WTC11 (cell line): ENCODE results near the gene AK5. TPM values are rescaled to one million over a fixed set of nuclear protein-coding genes. Genes with fewer than 3 reads are reported as not detected.

Source experiments
- ATAC-seq: fragments of 200-7000 bp; cut with Tn5 transposase; 2 replicates; pipeline ENCODE4 v1.10.0; 2021; ENCODE audit warnings: mild to moderate bottlenecking, moderate library complexity
- CTCF ChIA-PET: fragments of 300-600 bp; sonication (Branson Sonifier 250); formaldehyde crosslinking; loops from one replicate; lab custom pipeline; 2021; ENCODE audit warnings: antibody characterized with exemption; lab: Charles Lee
- POLR2A ChIA-PET: fragments of 350-600 bp; sonication (Branson Sonifier 250); formaldehyde crosslinking; loops from one replicate; lab custom pipeline; 2021; ENCODE audit warnings: antibody characterized with exemption; lab: Charles Lee
- DNase-seq: peaks from one replicate; pipeline ENCODE4 v3.0.0; 2021; ENCODE audit warnings: low spot score
- H3K27ac Mint-ChIP-seq: 2 replicates; pipeline ENCODE4 v1.8.0; 2021; ENCODE audit warnings: mixed read lengths
- H3K27me3 Mint-ChIP-seq: 2 replicates; pipeline ENCODE4 v1.8.0; 2021; ENCODE audit warnings: low read depth, mild to moderate bottlenecking, moderate library complexity, mixed read lengths
- H3K36me3 Mint-ChIP-seq: 2 replicates; pipeline ENCODE4 v1.8.0; 2021; ENCODE audit warnings: mixed read lengths
- H3K4me1 Mint-ChIP-seq: 2 replicates; pipeline ENCODE4 v1.8.0; 2022; ENCODE audit warnings: mixed read lengths
- H3K4me3 Mint-ChIP-seq: 2 replicates; pipeline ENCODE4 v1.8.0; 2021; ENCODE audit warnings: mild to moderate bottlenecking, moderate library complexity, mixed read lengths
- H3K9me3 Mint-ChIP-seq: 2 replicates; pipeline ENCODE4 v1.8.0; 2021; ENCODE audit warnings: mixed read lengths
- AR ChIP-seq: fragments of 250-450 bp; sonication (Bioruptor Pico); IDR thresholded peaks from 2 replicates; pipeline ENCODE4 v1.9.0; 2021; ENCODE audit warnings: mild to moderate bottlenecking
- ATF1 ChIP-seq: sonication (generic); formaldehyde crosslinking; IDR thresholded peaks from 2 replicates; pipeline ENCODE4 v1.8.1; 2023; ENCODE audit warnings: mild to moderate bottlenecking, moderate library complexity, missing genetic modification reagents
- ATF3 ChIP-seq: sonication (generic); formaldehyde crosslinking; conservative IDR thresholded peaks from 2 replicates; pipeline ENCODE4 v1.8.1; 2022; ENCODE audit warnings: mild to moderate bottlenecking, missing genetic modification reagents
- CREB1 ChIP-seq: sonication (generic); formaldehyde crosslinking; IDR thresholded peaks from 2 replicates; pipeline ENCODE4 v1.8.0; 2023; ENCODE audit warnings: mild to moderate bottlenecking, missing genetic modification reagents
- ELF4 ChIP-seq: sonication (generic); formaldehyde crosslinking; IDR thresholded peaks from 2 replicates; pipeline ENCODE4 v1.8.1; 2022; ENCODE audit warnings: low read depth, mild to moderate bottlenecking, moderate library complexity, missing genetic modification reagents
- EMX1 ChIP-seq: fragments of 250-450 bp; sonication (Bioruptor Pico); IDR thresholded peaks from 2 replicates; pipeline ENCODE4 v1.8.0; 2021; ENCODE audit warnings: mild to moderate bottlenecking
- ETV6 ChIP-seq: sonication (generic); formaldehyde crosslinking; IDR thresholded peaks from 2 replicates; pipeline ENCODE4 v1.8.1; 2022; ENCODE audit warnings: mild to moderate bottlenecking, missing genetic modification reagents
- FOXK1 ChIP-seq: sonication (generic); formaldehyde crosslinking; IDR thresholded peaks from 2 replicates; pipeline ENCODE4 v1.8.0; 2022; ENCODE audit warnings: mild to moderate bottlenecking, moderate library complexity, missing genetic modification reagents
- GABPB1 ChIP-seq: sonication (generic); formaldehyde crosslinking; IDR thresholded peaks from 2 replicates; pipeline ENCODE4 v1.8.1; 2023; ENCODE audit warnings: mild to moderate bottlenecking, missing genetic modification reagents
- KAT7 ChIP-seq: sonication (generic); formaldehyde crosslinking; IDR thresholded peaks from 2 replicates; pipeline ENCODE4 v1.8.1; 2023; ENCODE audit warnings: missing genetic modification reagents, mild to moderate bottlenecking, borderline replicate concordance
- MXD4 ChIP-seq: fragments of 250-450 bp; sonication (Bioruptor Pico); IDR thresholded peaks from 2 replicates; pipeline ENCODE4 v1.8.0; 2021; ENCODE audit warnings: mild to moderate bottlenecking, moderate library complexity, borderline replicate concordance
- RELA ChIP-seq: sonication (generic); formaldehyde crosslinking; IDR thresholded peaks from 2 replicates; pipeline ENCODE4 v1.8.1; 2022; ENCODE audit warnings: missing genetic modification reagents, mild to moderate bottlenecking, borderline replicate concordance
- RORB ChIP-seq: fragments of 250-450 bp; sonication (Bioruptor Pico); IDR thresholded peaks from 2 replicates; pipeline ENCODE4 v1.9.0; 2021; ENCODE audit warnings: mild to moderate bottlenecking
- SMAD4 ChIP-seq: sonication (generic); formaldehyde crosslinking; IDR thresholded peaks from 2 replicates; pipeline ENCODE4 v1.8.0; 2022; ENCODE audit warnings: mild to moderate bottlenecking, missing genetic modification reagents
- SOX15 ChIP-seq: fragments of 250-450 bp; sonication (Bioruptor Pico); IDR thresholded peaks from 2 replicates; pipeline ENCODE4 v1.9.0; 2021; ENCODE audit warnings: mild to moderate bottlenecking
- TCF7 ChIP-seq: sonication (generic); formaldehyde crosslinking; IDR thresholded peaks from 2 replicates; pipeline ENCODE4 v1.8.0; 2022; ENCODE audit warnings: mild to moderate bottlenecking, low read depth, missing genetic modification reagents, moderate library complexity
- TEAD1 ChIP-seq: sonication (generic); formaldehyde crosslinking; IDR thresholded peaks from 2 replicates; pipeline ENCODE4 v1.8.0; 2022; ENCODE audit warnings: mild to moderate bottlenecking, missing genetic modification reagents
- TP53 ChIP-seq: sonication (generic); formaldehyde crosslinking; IDR thresholded peaks from 2 replicates; pipeline ENCODE4 v1.8.1; 2023; ENCODE audit warnings: mild to moderate bottlenecking, missing genetic modification reagents
- ZBTB21 ChIP-seq: sonication (generic); formaldehyde crosslinking; IDR thresholded peaks from 2 replicates; pipeline ENCODE4 v1.8.1; 2023; ENCODE audit warnings: mild to moderate bottlenecking, missing genetic modification reagents, borderline replicate concordance
- ZNF121 ChIP-seq: sonication (generic); formaldehyde crosslinking; IDR thresholded peaks from 2 replicates; pipeline ENCODE4 v1.8.0; 2023; ENCODE audit warnings: missing genetic modification reagents
- ZNF317 ChIP-seq: sonication (generic); formaldehyde crosslinking; IDR thresholded peaks from 2 replicates; pipeline ENCODE4 v1.8.1; 2023; ENCODE audit warnings: low read depth, mild to moderate bottlenecking, moderate library complexity, missing genetic modification reagents, borderline replicate concordance
- ZNF396 ChIP-seq: fragments of 250-450 bp; sonication (Bioruptor Pico); IDR thresholded peaks from 2 replicates; pipeline ENCODE4 v1.8.0; 2021; ENCODE audit warnings: mild to moderate bottlenecking, moderate library complexity, borderline replicate concordance
- total RNA-seq: library from RNA; stranded (reverse); gene quantifications from 3 replicates; pipeline ENCODE4 v1.2.3, GENCODE V29; 2021
- TF ChIP-seq, protein P1 (sequence below): sonication (generic); formaldehyde crosslinking; IDR thresholded peaks from 2 replicates; pipeline ENCODE4 v1.8.1; 2023; ENCODE audit warnings: mild to moderate bottlenecking, missing genetic modification reagents
- TF ChIP-seq, protein P2 (sequence below): sonication (generic); formaldehyde crosslinking; IDR thresholded peaks from 2 replicates; pipeline ENCODE4 v1.8.1; 2022; ENCODE audit warnings: missing genetic modification reagents, borderline replicate concordance
- TF ChIP-seq, protein P3 (sequence below): sonication (generic); formaldehyde crosslinking; IDR thresholded peaks from 2 replicates; pipeline ENCODE4 v1.8.1; 2023; ENCODE audit warnings: mild to moderate bottlenecking, missing genetic modification reagents

AK5 gene
- total RNA-seq, 1 experiment from 2014 or later, result 3.0 TPM

DNA sequence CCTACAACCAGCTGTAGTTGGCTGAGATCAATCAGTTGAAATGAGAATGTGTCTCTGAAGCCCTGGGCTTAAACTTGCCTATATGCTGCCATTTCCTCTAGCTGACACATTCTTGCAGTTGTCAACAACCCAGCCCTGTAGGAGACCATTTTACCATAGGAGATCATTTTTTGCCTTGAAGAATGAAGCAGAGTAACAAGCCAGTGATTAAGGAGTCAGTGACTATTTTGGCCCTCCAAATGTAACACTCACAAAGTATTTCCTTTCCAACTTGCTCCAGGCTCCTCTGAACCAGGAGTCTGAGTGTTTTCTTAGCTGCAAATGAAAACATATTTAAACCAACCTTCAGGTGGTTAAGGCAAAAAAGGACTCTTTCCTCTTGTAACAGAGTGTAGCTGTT, 217.1 kb downstream of the AK5 start:
- TF ChIP-seq, protein P1, sequence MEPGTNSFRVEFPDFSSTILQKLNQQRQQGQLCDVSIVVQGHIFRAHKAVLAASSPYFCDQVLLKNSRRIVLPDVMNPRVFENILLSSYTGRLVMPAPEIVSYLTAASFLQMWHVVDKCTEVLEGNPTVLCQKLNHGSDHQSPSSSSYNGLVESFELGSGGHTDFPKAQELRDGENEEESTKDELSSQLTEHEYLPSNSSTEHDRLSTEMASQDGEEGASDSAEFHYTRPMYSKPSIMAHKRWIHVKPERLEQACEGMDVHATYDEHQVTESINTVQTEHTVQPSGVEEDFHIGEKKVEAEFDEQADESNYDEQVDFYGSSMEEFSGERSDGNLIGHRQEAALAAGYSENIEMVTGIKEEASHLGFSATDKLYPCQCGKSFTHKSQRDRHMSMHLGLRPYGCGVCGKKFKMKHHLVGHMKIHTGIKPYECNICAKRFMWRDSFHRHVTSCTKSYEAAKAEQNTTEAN (CRISPR knock-in tag), result no peak
- no peak for TF ChIP-seq MXD4 (CRISPR knock-in tag)
- no peak for TF ChIP-seq SOX15 (CRISPR knock-in tag)
- no peak for TF ChIP-seq ELF4
- no peak for TF ChIP-seq GABPB1
- TF ChIP-seq, protein P2, sequence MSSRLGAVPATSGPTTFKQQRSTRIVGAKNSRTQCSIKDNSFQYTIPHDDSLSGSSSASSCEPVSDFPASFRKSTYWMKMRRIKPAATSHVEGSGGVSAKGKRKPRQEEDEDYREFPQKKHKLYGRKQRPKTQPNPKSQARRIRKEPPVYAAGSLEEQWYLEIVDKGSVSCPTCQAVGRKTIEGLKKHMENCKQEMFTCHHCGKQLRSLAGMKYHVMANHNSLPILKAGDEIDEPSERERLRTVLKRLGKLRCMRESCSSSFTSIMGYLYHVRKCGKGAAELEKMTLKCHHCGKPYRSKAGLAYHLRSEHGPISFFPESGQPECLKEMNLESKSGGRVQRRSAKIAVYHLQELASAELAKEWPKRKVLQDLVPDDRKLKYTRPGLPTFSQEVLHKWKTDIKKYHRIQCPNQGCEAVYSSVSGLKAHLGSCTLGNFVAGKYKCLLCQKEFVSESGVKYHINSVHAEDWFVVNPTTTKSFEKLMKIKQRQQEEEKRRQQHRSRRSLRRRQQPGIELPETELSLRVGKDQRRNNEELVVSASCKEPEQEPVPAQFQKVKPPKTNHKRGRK (CRISPR knock-in tag), result no peak
- TF ChIP-seq ATF1 (CRISPR knock-in tag), result no peak
- ATAC-seq (no peak), DNase-seq (no peak)
- Mint-ChIP-seq H3K4me1 (no peaks in the 10 kb centered on the region), H3K27ac (no peak overlapping the region), H3K9me3 (peaks cover 16% of the 10 kb centered on the region), H3K4me3 (no peak overlapping the region), H3K27me3 (peaks cover 2% of the 10 kb centered on the region), H3K36me3 (peaks cover 7% of the 10 kb centered on the region)
- POLR2A ChIA-PET, result no interaction called here
- CTCF ChIA-PET, result no interaction called here

GRCh38 chr1:77499466-77499865, 217.6 kb downstream of the AK5 start:
- Mint-ChIP-seq H3K27ac (no peak overlapping the region), H3K4me3 (no peak overlapping the region), H3K9me3 (peaks cover 16% of the 10 kb centered on the region), H3K4me1 (no peaks in the 10 kb centered on the region), H3K36me3 (peaks cover 7% of the 10 kb centered on the region), H3K27me3 (peaks cover 2% of the 10 kb centered on the region)
- ChIA-PET POLR2A (no interaction called here), CTCF (no interaction called here)
- no peak for ATAC-seq
- TF ChIP-seq SOX15 (CRISPR knock-in tag) (no peak), ATF1 (CRISPR knock-in tag) (no peak), ZBTB21 (CRISPR knock-in tag) (no peak), FOXK1 (no peak), EMX1 (no peak), RORB (no peak), ZNF317 (CRISPR knock-in tag) (no peak), ETV6 (CRISPR knock-in tag) (no peak), ZNF121 (CRISPR knock-in tag) (no peak)
- TF ChIP-seq, protein P3, sequence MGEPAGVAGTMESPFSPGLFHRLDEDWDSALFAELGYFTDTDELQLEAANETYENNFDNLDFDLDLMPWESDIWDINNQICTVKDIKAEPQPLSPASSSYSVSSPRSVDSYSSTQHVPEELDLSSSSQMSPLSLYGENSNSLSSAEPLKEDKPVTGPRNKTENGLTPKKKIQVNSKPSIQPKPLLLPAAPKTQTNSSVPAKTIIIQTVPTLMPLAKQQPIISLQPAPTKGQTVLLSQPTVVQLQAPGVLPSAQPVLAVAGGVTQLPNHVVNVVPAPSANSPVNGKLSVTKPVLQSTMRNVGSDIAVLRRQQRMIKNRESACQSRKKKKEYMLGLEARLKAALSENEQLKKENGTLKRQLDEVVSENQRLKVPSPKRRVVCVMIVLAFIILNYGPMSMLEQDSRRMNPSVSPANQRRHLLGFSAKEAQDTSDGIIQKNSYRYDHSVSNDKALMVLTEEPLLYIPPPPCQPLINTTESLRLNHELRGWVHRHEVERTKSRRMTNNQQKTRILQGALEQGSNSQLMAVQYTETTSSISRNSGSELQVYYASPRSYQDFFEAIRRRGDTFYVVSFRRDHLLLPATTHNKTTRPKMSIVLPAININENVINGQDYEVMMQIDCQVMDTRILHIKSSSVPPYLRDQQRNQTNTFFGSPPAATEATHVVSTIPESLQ (CRISPR knock-in tag), result no peak
- DNase-seq, result no peak

GRCh38 chr1:77504986-77505385, 223.2 kb downstream of the AK5 start:
- ATAC-seq (no peak), DNase-seq (no peak)
- POLR2A ChIA-PET, result no interaction called here
- Mint-ChIP-seq H3K27me3 (no peaks in the 10 kb centered on the region), H3K27ac (no peak overlapping the region), H3K9me3 (no peaks in the 10 kb centered on the region), H3K4me1 (no peaks in the 10 kb centered on the region), H3K36me3 (no peaks in the 10 kb centered on the region), H3K4me3 (no peak overlapping the region)
- CTCF ChIA-PET, result no interaction called here
- TF ChIP-seq RELA, result no peak
- TF ChIP-seq TEAD1 (CRISPR knock-in tag), result no peak
- TF ChIP-seq ZBTB21 (CRISPR knock-in tag), result no peak
- no peak for TF ChIP-seq CREB1
- TF ChIP-seq TCF7 (CRISPR knock-in tag), result no peak
- TF ChIP-seq RORB, result no peak
- no peak for TF ChIP-seq KAT7
- no peak for TF ChIP-seq AR (CRISPR knock-in tag)
- no peak for TF ChIP-seq ATF3
- no peak for TF ChIP-seq SMAD4 (CRISPR knock-in tag)
- TF ChIP-seq ATF1 (CRISPR knock-in tag), result no peak
- TF ChIP-seq TP53, result no peak
- TF ChIP-seq ZNF396 (CRISPR knock-in tag), result no peak
- TF ChIP-seq, protein P2 (CRISPR knock-in tag), result no peak
